ENCODE results near the gene MAP1B.

Gene MAP1B

DNA sequence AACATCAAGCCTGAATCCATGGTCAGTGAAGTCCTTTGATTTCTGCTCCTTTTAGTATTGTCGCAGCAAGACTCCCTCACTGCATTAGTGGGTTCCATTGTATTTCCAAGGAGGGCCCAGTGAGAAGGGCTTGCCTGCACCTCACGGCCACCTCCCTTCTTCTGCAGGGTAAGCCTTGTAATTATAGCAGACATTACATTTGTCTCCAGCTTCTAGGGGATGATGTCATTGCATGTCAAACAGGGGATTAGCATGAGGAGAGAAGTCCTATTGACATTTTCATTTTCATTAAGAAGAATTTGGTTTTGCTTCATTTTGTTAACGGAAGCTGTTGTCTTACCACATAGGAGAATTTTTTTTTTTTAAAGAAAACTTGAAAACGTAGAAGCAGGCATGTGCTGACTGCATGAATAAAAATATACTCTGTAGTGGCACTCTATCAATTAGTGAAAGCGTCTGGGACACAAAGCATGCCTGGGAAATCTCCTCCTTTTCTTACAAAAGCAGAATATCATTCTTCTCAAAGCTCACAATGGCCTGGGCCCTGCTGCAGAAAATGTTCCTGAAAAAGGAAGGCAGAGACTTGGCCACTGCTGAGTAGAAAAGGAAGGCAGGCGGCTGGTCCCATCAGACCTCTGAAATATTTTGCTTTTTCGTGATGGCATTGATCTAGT, 27.1 kb downstream of the MAP1B start:
- DNase-seq, result no peak

GRCh38 chr5:72137826-72138409, 30.6 kb downstream of the MAP1B start:
- DNase-seq, result no peak

- DNase-seq, result no peak
Observed at GRCh38 chr5:72138943-72139521, 31.8 kb downstream of the MAP1B start.

GRCh38 chr5:72140711-72141110, 33.4 kb downstream of the MAP1B start:
- no peak for DNase-seq

DNA sequence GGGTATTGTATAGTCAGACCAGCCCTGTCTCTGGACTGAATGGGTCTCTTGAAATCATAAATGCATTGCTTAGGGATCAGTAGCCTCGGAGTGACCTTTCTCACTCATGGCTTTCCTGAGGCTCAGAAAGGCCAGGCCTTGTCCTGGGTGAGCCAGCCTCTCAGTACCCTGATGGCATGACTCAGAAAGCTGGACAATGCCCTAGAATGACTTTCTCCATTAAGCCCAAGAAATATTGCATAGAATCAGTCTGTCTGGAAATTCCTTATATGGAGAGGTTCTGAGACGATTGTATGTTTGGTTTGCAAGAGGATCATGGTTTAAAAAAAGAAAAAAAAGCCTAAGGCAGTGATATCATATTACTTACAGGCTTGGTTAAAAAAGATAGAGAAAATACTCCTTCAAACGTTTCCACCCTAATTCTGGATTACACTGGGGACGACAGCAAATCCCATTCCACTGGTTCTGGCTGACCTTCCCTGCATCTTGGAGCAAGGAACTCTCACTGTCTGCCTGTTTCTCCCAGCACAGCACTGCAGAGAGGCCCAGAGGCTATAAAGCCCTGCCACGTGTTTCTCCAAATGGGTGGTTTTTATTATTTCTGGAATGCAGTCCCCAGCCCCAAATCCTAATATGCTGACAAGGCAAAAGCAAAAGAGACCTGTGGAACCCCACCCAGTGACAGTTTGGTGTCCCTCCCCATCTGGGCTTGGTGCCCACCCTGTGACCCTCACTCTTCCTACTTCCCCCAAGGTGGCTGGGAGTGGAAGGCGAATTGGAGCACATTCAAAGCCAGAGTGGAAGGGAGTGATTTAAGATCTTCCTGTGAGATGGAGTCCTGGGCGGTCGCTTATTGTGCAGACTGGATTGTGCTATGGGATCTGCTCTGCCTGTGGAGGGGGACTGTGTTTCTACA, 34.4 kb downstream of the MAP1B start:
- no peak for DNase-seq

- DNase-seq, result no peak
Observed at GRCh38 chr5:72144762-72145161, 37.5 kb downstream of the MAP1B start.

- DNase-seq, result no peak
Observed at GRCh38 chr5:72145348-72145747, 38.1 kb downstream of the MAP1B start.

DNA sequence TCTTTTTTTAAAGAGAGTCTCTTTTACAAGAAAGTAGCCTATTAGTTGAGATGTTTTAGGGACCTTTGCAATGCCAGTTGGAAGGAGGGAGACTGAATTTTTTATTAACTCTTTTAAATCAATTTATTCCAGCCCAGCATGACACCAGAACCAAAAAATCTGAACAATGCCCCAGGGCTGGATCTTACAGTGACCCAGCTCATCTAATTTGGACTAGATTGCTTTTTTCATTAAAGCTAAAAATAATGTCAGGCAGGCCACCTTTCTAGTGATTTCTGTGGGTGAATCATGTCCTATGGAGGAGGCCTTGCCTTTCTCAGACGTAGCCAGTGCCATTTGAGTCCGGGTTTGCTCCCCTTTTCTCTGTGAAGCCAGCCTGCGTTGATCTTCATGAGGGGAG, 38.8 kb downstream of the MAP1B start:
- no peak for DNase-seq

GRCh38 chr5:72147569-72147968, 40.3 kb downstream of the MAP1B start:
- DNase-seq, result no peak

- DNase-seq, result no peak
Observed at GRCh38 chr5:72149742-72150141, 42.5 kb downstream of the MAP1B start.

GRCh38 chr5:72151169-72151568, 43.9 kb downstream of the MAP1B start:
- DNase-seq, result no peak

GRCh38 chr5:72151646-72152045, 44.4 kb downstream of the MAP1B start:
- DNase-seq, result no peak

- no peak for DNase-seq
Observed at GRCh38 chr5:72152545-72152944, 45.3 kb downstream of the MAP1B start.

DNA sequence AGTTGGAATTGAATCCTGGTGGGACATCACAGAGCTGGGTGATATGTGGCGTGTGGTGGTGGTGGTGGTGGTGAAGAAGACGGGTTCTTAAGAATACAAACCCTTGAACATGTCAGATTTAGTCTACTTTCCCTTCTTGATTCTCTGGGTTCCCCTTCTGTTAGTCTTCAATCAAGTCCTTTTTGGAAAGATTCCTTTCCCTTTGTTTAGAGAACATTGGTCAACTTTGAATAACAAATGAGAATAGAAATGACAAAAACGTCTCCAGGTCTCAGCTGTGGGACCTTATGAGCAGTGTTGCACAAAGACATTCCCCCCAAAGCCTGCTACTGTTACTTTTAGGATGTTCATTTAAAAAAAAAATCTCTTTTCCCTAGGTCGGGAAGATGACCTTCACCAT, 46.3 kb downstream of the MAP1B start:
- no peak for DNase-seq

DNA sequence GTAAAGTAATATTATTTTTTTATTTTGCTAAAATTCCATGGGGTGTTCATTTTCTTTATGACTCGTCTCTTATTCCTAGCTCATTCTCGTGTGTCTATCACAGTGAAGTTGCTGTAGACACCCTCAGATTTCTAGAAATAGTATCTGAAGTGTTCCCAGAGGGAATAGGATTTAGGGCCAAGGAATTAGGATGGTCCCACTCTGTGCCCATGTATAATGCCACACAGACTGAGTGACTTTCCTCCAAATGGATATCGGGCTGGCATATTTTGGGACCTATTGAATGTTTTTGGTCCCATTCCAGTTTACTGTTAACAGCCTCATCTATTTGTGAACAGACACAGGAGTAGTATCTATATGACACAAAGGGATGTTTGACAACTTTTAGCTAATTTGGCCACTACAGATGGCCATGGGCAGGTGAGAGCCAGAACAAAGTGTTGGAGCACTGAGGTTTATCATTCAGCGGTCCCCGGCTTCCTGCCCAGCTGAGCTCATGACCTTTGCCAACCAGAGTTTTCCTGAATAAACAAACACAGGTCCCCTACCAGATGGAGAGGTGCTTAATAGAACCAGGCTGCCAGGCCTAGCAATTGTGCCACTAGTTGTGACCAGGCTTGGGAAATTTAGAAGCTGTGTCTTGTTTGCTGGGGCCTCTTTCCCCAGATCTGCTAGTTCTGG, 46.9 kb downstream of the MAP1B start:
- no peak for DNase-seq

- DNase-seq, result no peak
Observed at GRCh38 chr5:72156946-72157624, 49.8 kb downstream of the MAP1B start.

DNA sequence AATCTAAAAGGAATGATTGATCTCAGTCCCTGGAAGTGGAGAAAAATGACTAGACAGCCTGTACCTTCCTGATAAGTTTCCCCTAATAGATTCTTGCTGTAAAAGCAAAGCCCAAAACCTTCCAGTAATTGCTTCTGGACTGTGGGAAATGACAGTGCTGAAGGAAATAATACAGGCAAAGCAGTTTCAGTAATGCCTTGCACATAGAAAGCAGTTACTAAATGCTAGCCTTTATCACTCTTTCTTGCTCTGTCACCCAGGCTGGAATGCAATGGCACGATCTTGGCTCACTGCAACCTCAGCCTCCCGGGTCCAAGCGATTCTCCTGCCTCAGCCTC, 50.3 kb downstream of the MAP1B start:
- no peak for DNase-seq

DNA sequence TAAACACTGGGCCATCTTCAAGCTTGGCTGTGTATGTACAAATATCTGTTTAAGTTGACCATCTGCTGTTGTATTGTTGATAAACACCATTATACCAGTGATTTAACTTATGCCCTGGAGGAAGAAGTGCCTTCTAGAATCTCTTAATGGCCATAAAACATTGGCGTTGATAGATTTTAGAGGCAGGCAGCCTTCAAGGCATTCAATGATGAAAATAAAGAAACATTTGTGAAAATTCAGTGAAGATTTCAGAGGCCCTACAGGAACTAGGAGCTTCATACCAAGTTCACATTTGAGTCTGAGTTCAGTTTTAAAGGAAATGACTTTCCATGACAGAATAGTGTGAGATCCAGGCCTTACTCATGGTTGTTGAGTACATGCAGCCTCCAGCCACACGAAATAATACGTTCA, 52.2 kb downstream of the MAP1B start:
- no peak for DNase-seq

GRCh38 chr5:72160329-72160728, 53.1 kb downstream of the MAP1B start:
- DNase-seq, result no peak

DNA sequence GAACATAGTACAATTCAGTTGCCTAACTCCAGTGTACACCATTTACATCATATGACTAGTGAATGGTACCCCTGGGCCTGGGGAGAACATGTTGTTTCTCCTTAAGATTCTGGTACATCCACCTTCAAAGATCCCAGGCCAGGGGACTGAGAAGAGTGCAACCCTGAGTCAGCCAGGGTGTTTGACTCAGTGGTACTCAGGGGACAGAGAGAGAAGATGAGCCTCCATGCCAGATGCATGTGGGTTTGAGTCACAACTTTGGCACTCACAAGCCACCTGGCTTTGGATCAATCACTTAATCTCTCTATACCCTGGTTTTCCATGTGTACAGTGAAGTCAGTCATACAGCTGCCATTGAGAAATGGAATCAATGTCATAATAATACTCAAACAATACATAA, 53.7 kb downstream of the MAP1B start:
- no peak for DNase-seq

DNA sequence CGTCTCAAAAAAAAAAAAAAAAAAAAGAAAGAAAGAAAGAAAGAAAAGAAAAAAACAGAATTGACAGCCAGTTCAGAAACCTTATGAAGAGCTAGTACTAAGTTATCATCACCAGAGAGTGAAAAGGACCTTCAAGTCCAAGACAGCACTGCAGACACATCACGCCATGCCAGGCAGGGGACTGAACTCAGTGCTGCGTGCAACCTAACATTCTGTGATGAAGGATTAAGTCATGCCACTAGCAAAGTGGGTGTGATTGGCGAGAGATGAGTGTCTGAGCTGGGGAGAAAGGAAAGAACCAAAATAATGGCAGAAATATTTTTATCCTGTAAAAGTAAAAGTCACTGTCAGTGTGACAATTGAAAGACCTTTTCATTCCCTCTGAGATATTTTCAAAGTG, 54.7 kb downstream of the MAP1B start:
- DNase-seq, result no peak

DNA sequence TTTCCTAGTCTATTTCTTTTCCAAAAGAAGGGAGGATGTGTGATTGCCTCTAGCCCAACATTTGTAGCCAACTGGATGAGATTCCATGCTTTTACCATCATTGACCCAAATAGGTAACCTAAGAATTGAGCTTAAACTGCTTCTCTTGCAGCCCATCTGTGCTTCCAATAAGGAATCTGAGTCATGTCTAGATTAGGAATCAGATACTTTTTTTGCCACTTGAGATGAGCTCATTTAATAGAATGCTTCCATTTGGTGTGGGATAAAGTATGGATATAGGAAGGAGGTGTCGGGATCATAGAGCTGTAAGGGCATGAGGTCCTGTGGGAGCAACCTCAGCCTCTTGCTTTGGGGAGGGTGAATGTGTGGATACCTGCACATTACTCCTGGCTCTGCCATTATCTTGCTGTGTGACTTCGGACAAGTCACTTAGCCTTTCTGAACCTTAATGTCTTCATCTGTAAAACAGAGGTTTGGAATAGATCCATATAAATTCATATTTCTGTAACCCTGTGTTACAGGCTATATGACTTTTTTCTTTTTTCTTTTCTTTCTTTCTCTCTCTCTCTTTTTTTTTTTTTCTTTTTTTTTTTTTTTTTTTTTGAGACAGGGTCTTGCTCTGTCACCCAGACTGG, 56.2 kb downstream of the MAP1B start:
- no peak for DNase-seq
